Karpas-422 (cell line): ENCODE measurements around the gene ZNF775. TPM values are rescaled to one million over a fixed set of nuclear protein-coding genes. Genes with fewer than 3 reads are reported as not detected.

Source experiments
- DNase-seq: peaks from one replicate; pipeline ENCODE4 v3.0.0-alpha.2; 2015
- H2AFZ ChIP-seq: fragments of 200-600 bp; sonication (generic); 2 replicates; pipeline ENCODE4 v1.6.1; 2014; ENCODE audit warnings: antibody characterized with exemption, low read length, mixed read lengths
- H3K27ac ChIP-seq: fragments of 200-600 bp; sonication (generic); 2 replicates; pipeline ENCODE4 v1.5.1; 2014; ENCODE audit warnings: mild to moderate bottlenecking, low read length, moderate library complexity
- H3K27me3 ChIP-seq: fragments of 200-600 bp; sonication (generic); 2 replicates; pipeline ENCODE4 v1.6.1; 2014; ENCODE audit warnings: low read length, mixed read lengths
- H3K36me3 ChIP-seq: fragments of 200-600 bp; sonication (generic); 2 replicates; pipeline ENCODE4 v1.6.1; 2014; ENCODE audit warnings: low read length, mixed read lengths; ENCODE audit not compliant: insufficient read depth
- H3K4me1 ChIP-seq: fragments of 200-600 bp; sonication (generic); 2 replicates; pipeline ENCODE4 v1.6.1; 2014; ENCODE audit warnings: mild to moderate bottlenecking, low read length, mixed read lengths
- H3K4me2 ChIP-seq: fragments of 200-600 bp; sonication (generic); 2 replicates; pipeline ENCODE4 v1.6.1; 2014; ENCODE audit warnings: low read length, low read depth, mild to moderate bottlenecking; ENCODE audit not compliant: poor library complexity, severe bottlenecking
- H3K4me3 ChIP-seq: fragments of 200-600 bp; sonication (generic); 2 replicates; pipeline ENCODE4 v1.5.1; 2014; ENCODE audit warnings: mild to moderate bottlenecking, antibody characterized with exemption, low read length, mixed read lengths
- H3K79me2 ChIP-seq: fragments of 200-600 bp; sonication (generic); 2 replicates; pipeline ENCODE4 v1.6.1; 2014; ENCODE audit warnings: mild to moderate bottlenecking, low read length, mixed read lengths
- H3K9ac ChIP-seq: fragments of 200-600 bp; sonication (generic); 2 replicates; pipeline ENCODE4 v1.6.0; 2014; ENCODE audit warnings: low read length
- H3K9me2 ChIP-seq: fragments of 200-600 bp; sonication (generic), shearing (Covaris generic); replicated peaks from 2 replicates; pipeline ENCODE4 v1.6.0; 2014; ENCODE audit warnings: mild to moderate bottlenecking, low read length, moderate library complexity; ENCODE audit not compliant: insufficient read depth
- H3K9me3 ChIP-seq: fragments of 300-700, 200-600 bp; sonication (generic); 2 replicates; pipeline ENCODE4 v1.6.1; 2014; ENCODE audit warnings: low read length, mixed read lengths
- H4K20me1 ChIP-seq: fragments of 200-600 bp; sonication (generic); 2 replicates; pipeline ENCODE4 v1.6.1; 2014; ENCODE audit warnings: mild to moderate bottlenecking, antibody characterized with exemption, low read length, low read depth; ENCODE audit not compliant: insufficient read depth
- total RNA-seq: library from RNA; depleted of rRNA; stranded (reverse); fragments of >200 nt; shearing (Covaris generic); gene quantifications from 2 replicates; pipeline ENCODE4 v1.2.3, GENCODE V29; 2014; ENCODE audit warnings: low replicate concordance

Gene ZNF775
- total RNA-seq, 1 experiment from 2014 or later = 1.5 TPM

GRCh38 chr7:150429699-150430098 is 50.6 kb downstream of the ZNF775 start:
- no peak for DNase-seq
- Histone ChIP-seq H3K4me3 (no peak overlapping the region), H3K4me1 (no peaks in the 10 kb centered on the region), H2AFZ (no peak overlapping the region), H3K79me2 (no peaks in the 10 kb centered on the region), H3K27me3 (no peaks in the 10 kb centered on the region), H3K9me3 (no peaks in the 10 kb centered on the region), H4K20me1 (no peaks in the 10 kb centered on the region), H3K36me3 (no peaks in the 10 kb centered on the region), H3K4me2 (no peak overlapping the region), H3K9ac (no peak overlapping the region), H3K9me2 (no peaks in the 10 kb centered on the region), H3K27ac (no peak overlapping the region)

GRCh38 chr7:150430465-150431085 is 51.4 kb downstream of the ZNF775 start:
- no peak for DNase-seq

GRCh38 chr7:150431839-150432658 is 52.9 kb downstream of the ZNF775 start:
- Histone ChIP-seq H3K4me1 (0 out of 2 replicates have a peak, but pooled peaks cover 3% of the 10 kb centered on the region), H3K36me3 (no peaks in the 10 kb centered on the region), H3K4me3 (no peak overlapping the region), H3K9me2 (no peaks in the 10 kb centered on the region), H4K20me1 (no peaks in the 10 kb centered on the region), H3K9ac (no peak overlapping the region), H3K27me3 (no peaks in the 10 kb centered on the region), H3K79me2 (no peaks in the 10 kb centered on the region), H3K27ac (no peak overlapping the region), H2AFZ (no peak overlapping the region), H3K9me3 (no peaks in the 10 kb centered on the region), H3K4me2 (no peak overlapping the region)
- no peak for DNase-seq

More at GRCh38 chr7:150430465-150431085, 51.4 kb downstream of the ZNF775 start:
- Histone ChIP-seq H3K27me3 (no peaks in the 10 kb centered on the region), H3K9me3 (no peaks in the 10 kb centered on the region), H3K27ac (no peak overlapping the region), H3K9ac (no peak overlapping the region), H2AFZ (no peak overlapping the region), H4K20me1 (no peaks in the 10 kb centered on the region), H3K36me3 (no peaks in the 10 kb centered on the region), H3K4me3 (no peak overlapping the region), H3K79me2 (no peaks in the 10 kb centered on the region), H3K4me1 (0 out of 2 replicates have a peak, but pooled peaks cover 1% of the 10 kb centered on the region), H3K4me2 (no peak overlapping the region), H3K9me2 (no peaks in the 10 kb centered on the region)

GRCh38 chr7:150432915-150433892 is 54.1 kb downstream of the ZNF775 start:
- no peak overlapping the region for H3K4me3 ChIP-seq
- no peak overlapping the region for H3K4me2 ChIP-seq
- no peaks in the 10 kb centered on the region for H3K79me2 ChIP-seq
- no peaks in the 10 kb centered on the region for H3K27me3 ChIP-seq
- no peaks in the 10 kb centered on the region for H3K36me3 ChIP-seq
- H3K4me1 ChIP-seq = 0 out of 2 replicates have a peak, but pooled peaks cover 3% of the 10 kb centered on the region
- DNase-seq = no peak
- H3K9me3 ChIP-seq = no peaks in the 10 kb centered on the region
- no peak overlapping the region for H3K27ac ChIP-seq
- no peaks in the 10 kb centered on the region for H3K9me2 ChIP-seq
- no peak overlapping the region for H3K9ac ChIP-seq
- no peaks in the 10 kb centered on the region for H4K20me1 ChIP-seq
- H2AFZ ChIP-seq = no peak overlapping the region

- H3K36me3 ChIP-seq = no peaks in the 10 kb centered on the region
- no peaks in the 10 kb centered on the region for H3K9me2 ChIP-seq
- H3K9ac ChIP-seq = no peak overlapping the region
- 0 out of 2 replicates have a peak, but pooled peaks cover 3% of the 10 kb centered on the region for H3K4me1 ChIP-seq
- H2AFZ ChIP-seq = no peak overlapping the region
- H3K4me2 ChIP-seq = no peak overlapping the region
- no peak for DNase-seq
- H3K4me3 ChIP-seq = no peak overlapping the region
- no peaks in the 10 kb centered on the region for H3K27me3 ChIP-seq
- H3K9me3 ChIP-seq = no peaks in the 10 kb centered on the region
- no peaks in the 10 kb centered on the region for H3K79me2 ChIP-seq
- no peak overlapping the region for H3K27ac ChIP-seq
- H4K20me1 ChIP-seq = no peaks in the 10 kb centered on the region
Observed at GRCh38 chr7:150434240-150434639, 55.1 kb downstream of the ZNF775 start.

- H3K9me2 ChIP-seq = no peaks in the 10 kb centered on the region
- H3K36me3 ChIP-seq = no peaks in the 10 kb centered on the region
- no peaks in the 10 kb centered on the region for H3K9me3 ChIP-seq
- no peak for DNase-seq
- H2AFZ ChIP-seq = no peak overlapping the region
- no peaks in the 10 kb centered on the region for H4K20me1 ChIP-seq
- no peaks in the 10 kb centered on the region for H3K27me3 ChIP-seq
- H3K9ac ChIP-seq = no peak overlapping the region
- H3K79me2 ChIP-seq = no peaks in the 10 kb centered on the region
- no peak overlapping the region for H3K27ac ChIP-seq
- no peak overlapping the region for H3K4me3 ChIP-seq
- no peak overlapping the region for H3K4me2 ChIP-seq
- 0 out of 2 replicates have a peak, but pooled peaks cover 3% of the 10 kb centered on the region for H3K4me1 ChIP-seq
Observed at GRCh38 chr7:150435047-150435389, 55.9 kb downstream of the ZNF775 start.

GRCh38 chr7:150435390-150436073 is 56.4 kb downstream of the ZNF775 start:
- Histone ChIP-seq H3K4me1 (0 out of 2 replicates have a peak, but pooled peaks cover 3% of the 10 kb centered on the region), H3K9me3 (no peaks in the 10 kb centered on the region), H3K9me2 (no peaks in the 10 kb centered on the region), H4K20me1 (no peaks in the 10 kb centered on the region), H3K9ac (no peak overlapping the region), H3K27me3 (no peaks in the 10 kb centered on the region), H3K4me3 (no peak overlapping the region), H3K36me3 (no peaks in the 10 kb centered on the region), H3K27ac (no peak overlapping the region), H3K4me2 (no peak overlapping the region), H2AFZ (no peak overlapping the region), H3K79me2 (no peaks in the 10 kb centered on the region)
- no peak for DNase-seq
